B cell (primary cell): Measurements from ENCODE around the gene ZNF516. TPM values are rescaled to one million over a fixed set of nuclear protein-coding genes. Genes with fewer than 3 reads are reported as not detected.

Experiments used
- ATAC-seq: fragments of 200-7000 bp; cut with Tn5 transposase; one replicate; pipeline ENCODE4 v1.10.0; 2021; ENCODE audit warnings: low read depth, mild to moderate bottlenecking, moderate number of reproducible peaks, moderate library complexity
- CTCF ChIA-PET: fragments of 350-600 bp; sonication (Branson Sonifier 250); formaldehyde crosslinking; loops from one replicate; lab custom pipeline; 2021; ENCODE audit warnings: antibody characterized with exemption, inconsistent platforms; lab: Charles Lee
- POLR2A ChIA-PET: fragments of 350-600 bp; sonication (Branson Sonifier 250); formaldehyde crosslinking; loops from one replicate; lab custom pipeline; 2021; ENCODE audit warnings: antibody characterized with exemption; lab: Charles Lee
- DNase-seq: peaks from one replicate; pipeline ENCODE4 v3.0.0; 2013
- H2AFZ ChIP-seq: 2 replicates; pipeline ENCODE4 v1.6.1; 2012; ENCODE audit warnings: mild to moderate bottlenecking, low read depth, low read length; ENCODE audit not compliant: insufficient read depth, poor library complexity, severe bottlenecking
- H3K27ac ChIP-seq, 2 donors: 1 replicate in 1 of 2; 2 replicates in 1 of 2; pipeline ENCODE4 v1.5.1; 2012 to 2013; ENCODE audit warnings: low read length in 2 of 2, mild to moderate bottlenecking in 2 of 2, moderate library complexity in 1 of 2
- H3K27me3 ChIP-seq, 4 experiments: fragments of 200-600 bp in 1 of 4; sonication (generic) in 1 of 4; replicated peaks in 1 of 4; 1 replicate in 2 of 4; 2 replicates in 2 of 4; pipeline versions ENCODE4 v1.6.1 to v1.7.0; 2013 to 2016; ENCODE audit warnings: low read length in 3 of 4, mild to moderate bottlenecking in 2 of 4, mixed read lengths in 1 of 4, moderate library complexity in 1 of 4; ENCODE audit not compliant: insufficient read depth in 4 of 4, control insufficient read depth in 3 of 4; ENCODE audit errors: control extremely low read depth in 1 of 4
- H3K36me3 ChIP-seq, 2 experiments: replicated peaks in 1 of 2; 1 replicate in 1 of 2; 2 replicates in 1 of 2; pipeline versions ENCODE4 v1.6.1 to v1.7.1; 2013; ENCODE audit warnings: low read length in 1 of 2; ENCODE audit not compliant: insufficient read depth in 2 of 2, control insufficient read depth in 1 of 2; ENCODE audit errors: control extremely low read depth in 1 of 2, extremely low read depth in 1 of 2
- H3K4me1 ChIP-seq, 2 donors: fragments of 200-600 bp in 1 of 2; sonication (generic) in 1 of 2; 1 replicate in 1 of 2; 2 replicates in 1 of 2; pipeline versions ENCODE4 v1.5.1 to v1.6.1; 2013 to 2017; ENCODE audit warnings: low read length in 2 of 2; ENCODE audit not compliant: control insufficient read depth in 2 of 2, insufficient read depth in 2 of 2
- H3K4me2 ChIP-seq: replicated peaks from 2 replicates; pipeline ENCODE3; 2012; ENCODE audit warnings: mild to moderate bottlenecking, low read depth, low read length; ENCODE audit not compliant: poor library complexity, severe bottlenecking
- H3K4me3 ChIP-seq, 5 experiments: fragments of 200-600 bp in 1 of 5; sonication (generic) in 1 of 5; 1 replicate in 3 of 5; 2 replicates in 2 of 5; pipeline versions ENCODE4 v1.5.1 to v1.7.0; 2011 to 2016; ENCODE audit warnings: low read length in 4 of 5, mild to moderate bottlenecking in 4 of 5, low read depth in 2 of 5, control low read depth in 1 of 5, moderate library complexity in 1 of 5; ENCODE audit not compliant: insufficient read depth in 1 of 5; ENCODE audit errors: control extremely low read depth in 1 of 5, extremely low read depth in 1 of 5
- H3K79me2 ChIP-seq: fragments of 200-600 bp; sonication (generic); one replicate; pipeline ENCODE4 v1.6.0; 2016; ENCODE audit warnings: low read length; ENCODE audit not compliant: control insufficient read depth, insufficient read depth
- H3K9ac ChIP-seq: fragments of 200-600 bp; sonication (generic); 2 replicates; pipeline ENCODE4 v1.6.1; 2017; ENCODE audit warnings: mild to moderate bottlenecking, low read length, moderate library complexity
- H3K9me3 ChIP-seq, 3 donors: one replicate each; pipeline versions ENCODE4 v1.6.1 to v1.7.1; 2013; ENCODE audit warnings: low read length in 2 of 3; ENCODE audit not compliant: control insufficient read depth in 2 of 3, insufficient read depth in 1 of 3; ENCODE audit errors: control extremely low read depth in 1 of 3
- H4K20me1 ChIP-seq: 2 replicates; pipeline ENCODE4 v1.6.0; 2012; ENCODE audit warnings: mild to moderate bottlenecking, low read length; ENCODE audit not compliant: insufficient read depth, control insufficient read depth, poor library complexity, severe bottlenecking
- H3K27ac Mint-ChIP-seq: one replicate; pipeline ENCODE4 v1.8.0; 2021; ENCODE audit warnings: mixed read lengths
- H3K27me3 Mint-ChIP-seq: one replicate; pipeline ENCODE4 v1.8.0; 2021; ENCODE audit warnings: mixed read lengths
- H3K4me1 Mint-ChIP-seq: one replicate; pipeline ENCODE4 v1.8.0; 2021; ENCODE audit warnings: mixed read lengths
- H3K4me3 Mint-ChIP-seq: one replicate; pipeline ENCODE4 v1.8.0; 2021; ENCODE audit warnings: mixed read lengths
- H3K9me3 Mint-ChIP-seq: one replicate; pipeline ENCODE4 v1.8.0; 2022; ENCODE audit warnings: mixed read lengths; ENCODE audit not compliant: insufficient read depth
- CTCF ChIP-seq: fragments of 200-600 bp; IDR thresholded peaks from one replicate; pipeline ENCODE4 v1.8.0; 2022; ENCODE audit warnings: antibody characterized with exemption, mild to moderate bottlenecking
- EZH2 ChIP-seq: IDR thresholded peaks from 2 replicates; pipeline ENCODE4 v1.6.1; 2012; ENCODE audit warnings: borderline replicate concordance, low read depth, mild to moderate bottlenecking, moderate library complexity, low read length; ENCODE audit not compliant: insufficient read depth, poor library complexity, severe bottlenecking
- WGBS: methylation state at CpG from one replicate; pipeline ENCODE4 v1.1.5; 2013; ENCODE audit warnings: missing lambda C conversion rate; ENCODE audit not compliant: insufficient coverage; 5-methylcytosine and 5-hydroxymethylcytosine counted together
- intact Hi-C: fragments of 100-400 bp; cut with micrococcal nuclease; formaldehyde crosslinking; loops from one replicate; pipeline ENCODE4 v1.10.0; 2022
- polyA plus RNA-seq: library from polyadenylated mRNA; depleted of rRNA; stranded (reverse); fragments of >200 nt; gene quantifications from 2 replicates; pipeline ENCODE4 v1.2.3, GENCODE V29; 2012
- total RNA-seq, 2 donors: library from RNA; stranded (reverse); fragments of 120-200 nt in 1 of 2; gene quantifications; 1 replicate in 1 of 2; 2 replicates in 1 of 2; pipeline versions ENCODE4 v1.2.3 to v1.2.4, GENCODE V29; 2013 to 2022

Gene ZNF516
- total and polyA plus RNA-seq, 2 donors (not counting 1 experiment from before 2014, with no cell fraction given), result 6.7 to 27.1 TPM

DNA sequence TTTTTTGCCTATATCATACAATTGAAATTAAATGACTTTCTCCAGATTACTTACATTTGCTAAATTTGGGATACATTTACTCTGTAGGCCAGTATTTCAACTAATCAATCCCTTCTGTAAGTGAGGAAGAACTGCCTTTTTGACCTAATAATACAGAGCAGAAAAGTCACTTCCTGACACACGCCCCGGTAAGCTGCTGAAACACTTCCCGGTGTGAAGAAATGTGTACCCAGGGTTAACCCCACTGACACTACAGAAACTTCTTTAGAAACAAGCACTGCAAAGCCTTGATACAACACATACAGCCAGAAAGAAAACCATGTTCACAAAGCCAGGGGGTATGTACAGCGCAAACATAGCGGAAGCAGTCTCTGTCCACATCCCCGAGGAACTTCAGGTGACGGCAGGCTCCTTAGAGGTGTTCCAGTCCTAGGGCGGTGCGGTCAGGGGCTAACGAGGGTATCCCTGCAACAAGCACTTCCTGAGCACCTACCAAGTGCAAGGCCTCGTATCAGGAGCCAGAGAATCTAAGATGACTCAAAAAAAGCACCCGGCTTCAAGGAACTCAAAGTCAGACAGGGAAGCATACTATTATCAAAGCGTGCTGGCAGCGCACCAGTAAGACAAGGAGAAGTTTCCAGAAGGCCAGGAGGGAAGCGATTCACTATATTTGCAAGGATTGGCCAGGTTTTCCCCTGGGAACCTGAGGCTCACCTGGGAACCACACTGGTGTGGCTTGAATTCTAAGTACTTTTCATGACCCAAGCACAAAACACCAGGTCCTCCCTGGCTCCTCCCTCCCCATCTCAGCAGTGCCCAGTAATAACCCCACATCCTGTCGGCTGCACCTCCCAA lies 46.6 kb downstream of the ZNF516 start:
- no peak overlapping the region for H2AFZ ChIP-seq
- peaks cover 25 to 29% of the 10 kb centered on the region in 2 donors for H3K4me1 ChIP-seq
- H3K79me2 ChIP-seq, result peaks cover 72% of the 10 kb centered on the region
- no peak overlapping the region for H3K9ac ChIP-seq
- WGBS, result 77% methylated on average over 16 of the region's 16 CpGs
- no peaks in the 10 kb centered on the region for H3K36me3 ChIP-seq
- no peak for DNase-seq
- no peaks in the 10 kb centered on the region for H3K27me3 Mint-ChIP-seq
- POLR2A ChIA-PET, result no interaction called here
- no peak for TF ChIP-seq CTCF
- TF ChIP-seq EZH2, result no peak
- peaks cover 54% of the 10 kb centered on the region for H4K20me1 ChIP-seq
- CTCF ChIA-PET, result no interaction called here
- no peaks in the 10 kb centered on the region for H3K9me3 ChIP-seq
- H3K27me3 ChIP-seq, result no peaks in the 10 kb centered on the region
- H3K27ac Mint-ChIP-seq, result no peak overlapping the region
- H3K4me1 Mint-ChIP-seq, result peaks cover 43% of the 10 kb centered on the region
- intact Hi-C loops, result no loop called here
- no peak overlapping the region for H3K4me3 ChIP-seq
- no peak overlapping the region for H3K27ac ChIP-seq
- no peak overlapping the region for H3K4me3 Mint-ChIP-seq
- peak overlapping the region; percentile 32 for H3K4me2 ChIP-seq
- no peaks in the 10 kb centered on the region for H3K9me3 Mint-ChIP-seq
- ATAC-seq, result no peak

GRCh38 chr18:76447258-76447890 lies 47.7 kb downstream of the ZNF516 start:
- H3K27me3 Mint-ChIP-seq, result no peaks in the 10 kb centered on the region
- peaks cover 69% of the 10 kb centered on the region for H3K79me2 ChIP-seq

More at GRCh38 chr18:76447258-76447890, 47.7 kb downstream of the ZNF516 start:
- Histone ChIP-seq H4K20me1 (peaks cover 48% of the 10 kb centered on the region), H3K9me3 (peaks cover 0 to under 1% (median 0%) of the 10 kb centered on the region in 3 donors), H3K27ac (no peak overlapping the region), H3K9ac (no peak overlapping the region), H3K4me1 (peaks cover 22 to 29% of the 10 kb centered on the region in 2 donors), H3K4me2 (no peak overlapping the region), H3K36me3 (peaks cover 0 to 5% of the 10 kb centered on the region in 2 experiments), H2AFZ (no peak overlapping the region), H3K4me3 (no peak overlapping the region), H3K27me3 (no peaks in the 10 kb centered on the region)
- ATAC-seq (no peak), DNase-seq (no peak)
- H3K4me3 Mint-ChIP-seq, result no peak overlapping the region
- TF ChIP-seq EZH2, result no peak
- TF ChIP-seq CTCF, result no peak
- 96% methylated on average over 17 of the region's 21 CpGs for WGBS
- peaks cover 40% of the 10 kb centered on the region for H3K4me1 Mint-ChIP-seq
- CTCF ChIA-PET, result interaction anchor here (0.6 kb wide), 1 partner anchor 67 kb away, joined by 4 read pairs; no protein-coding TSS in a partner anchor
- POLR2A ChIA-PET, result no interaction called here
- intact Hi-C loops, result no loop called here
- no peaks in the 10 kb centered on the region for H3K9me3 Mint-ChIP-seq
- H3K27ac Mint-ChIP-seq, result no peak overlapping the region
